COLO668 (cell line): ENCODE results near the gene LMF1.

ENCODE experiments used
- DNase-seq: peaks from one replicate; lab custom pipeline; 2025; ENCODE audit not compliant: unreplicated experiment; lab: John Stamatoyannopoulos, UW

The LMF1 gene

DNA sequence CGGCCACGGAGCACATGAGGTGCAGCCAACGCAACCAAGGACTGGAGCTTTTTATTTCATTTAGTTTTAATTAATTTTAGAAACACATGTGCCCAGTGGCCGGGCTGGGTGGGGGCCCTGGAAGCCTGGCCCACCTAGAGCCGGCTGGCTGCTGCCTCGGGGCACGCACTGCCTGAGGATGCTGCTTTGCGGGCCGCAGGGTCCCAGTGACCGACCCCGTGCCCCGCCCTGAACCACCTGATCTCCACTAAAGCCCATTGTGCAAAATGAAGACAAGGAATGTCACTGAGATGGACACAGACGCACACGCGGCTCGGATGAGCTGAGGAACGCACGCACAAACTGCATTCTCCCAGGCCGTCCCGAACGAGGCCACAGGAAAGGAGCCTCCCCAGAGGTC lies 39.6 kb downstream of the LMF1 start:
- DNase-seq, result no peak

GRCh38 chr16:930511-930910 lies 40.3 kb downstream of the LMF1 start:
- DNase-seq, result no peak

- no peak for DNase-seq
Measured at GRCh38 chr16:930076-930475, 40.7 kb downstream of the LMF1 start.

GRCh38 chr16:929227-930073 lies 41.3 kb downstream of the LMF1 start:
- DNase-seq, result no peak

GRCh38 chr16:928526-928925 lies 42.3 kb downstream of the LMF1 start:
- no peak for DNase-seq

DNA sequence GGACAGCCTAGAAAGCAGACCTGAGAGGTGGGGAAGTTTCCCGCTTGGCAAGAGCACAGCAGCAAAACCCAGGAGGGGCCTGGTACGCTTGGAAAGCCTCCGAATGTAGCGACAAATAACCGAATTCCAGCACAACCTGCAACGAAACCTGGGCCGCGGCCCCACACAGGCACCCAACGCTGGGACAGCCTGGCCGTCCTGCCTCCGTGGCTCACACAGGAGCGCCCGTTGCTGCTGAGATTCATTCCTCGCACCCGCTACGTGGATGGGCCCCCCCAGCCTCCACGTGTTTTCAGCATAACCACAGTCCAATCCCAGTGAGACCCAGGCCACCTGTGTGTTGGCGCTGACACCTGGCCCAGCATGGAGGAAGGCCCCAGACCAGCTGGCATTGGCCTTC lies 42.9 kb downstream of the LMF1 start:
- no peak for DNase-seq

DNA sequence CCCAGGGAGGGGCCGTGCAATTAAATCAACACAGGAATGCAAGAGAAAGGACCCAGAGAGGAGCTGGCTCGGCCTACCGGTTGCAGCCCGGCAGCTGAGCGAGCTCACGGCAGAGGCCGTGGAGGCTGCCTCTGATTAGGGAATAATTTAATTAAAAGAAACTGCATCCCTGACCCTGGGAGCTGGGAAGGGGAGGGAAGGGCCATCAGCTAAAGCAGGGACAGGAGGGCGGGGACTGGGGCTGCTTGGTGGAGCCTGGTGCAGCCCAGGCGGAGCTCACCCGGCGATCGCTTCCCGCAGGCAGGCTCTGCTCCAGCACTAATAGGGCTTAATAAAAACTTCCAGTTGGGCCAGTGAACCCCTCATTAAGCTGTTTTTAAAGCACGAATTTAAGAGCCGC lies 43.4 kb downstream of the LMF1 start:
- DNase-seq, result no peak

GRCh38 chr16:926715-927114 lies 44.1 kb downstream of the LMF1 start:
- no peak for DNase-seq

GRCh38 chr16:924806-925205 lies 46.0 kb downstream of the LMF1 start:
- no peak for DNase-seq

GRCh38 chr16:924063-924462 lies 46.7 kb downstream of the LMF1 start:
- DNase-seq, result no peak

GRCh38 chr16:923184-923583 lies 47.6 kb downstream of the LMF1 start:
- DNase-seq, result no peak

- no peak for DNase-seq
Measured at GRCh38 chr16:922051-922450, 48.7 kb downstream of the LMF1 start.

DNA sequence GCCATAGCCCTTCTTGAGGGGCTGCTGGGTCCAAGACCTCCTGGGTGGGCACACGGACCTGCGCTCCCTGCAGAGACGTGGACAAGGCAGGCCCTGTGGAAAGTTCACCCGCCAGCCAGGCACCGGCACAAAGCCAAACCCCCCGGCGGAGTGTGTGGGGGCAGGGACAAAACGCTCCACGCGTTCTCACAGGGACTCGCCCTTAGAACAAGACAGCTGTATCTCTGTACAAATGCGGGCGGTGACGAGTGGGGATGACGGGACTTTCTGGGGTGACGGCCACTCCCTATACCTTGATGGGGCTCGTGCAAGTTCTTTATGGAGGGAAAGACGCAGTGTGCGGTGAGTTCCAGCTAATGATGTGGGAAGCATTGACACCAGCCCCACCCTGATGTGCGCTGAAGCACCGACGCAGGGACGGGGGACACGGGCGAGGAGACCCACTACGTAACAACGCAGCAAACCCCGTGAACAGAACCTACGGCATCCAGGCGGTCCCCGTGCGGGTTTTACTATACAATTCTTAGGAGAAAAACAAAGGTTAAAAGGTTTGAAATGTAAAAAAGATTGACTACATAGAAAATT lies 49.4 kb downstream of the LMF1 start:
- DNase-seq, result no peak

GRCh38 chr16:920717-921116 lies 50.1 kb downstream of the LMF1 start:
- no peak for DNase-seq

- no peak for DNase-seq
Measured at GRCh38 chr16:920051-920681, 50.6 kb downstream of the LMF1 start.

DNA sequence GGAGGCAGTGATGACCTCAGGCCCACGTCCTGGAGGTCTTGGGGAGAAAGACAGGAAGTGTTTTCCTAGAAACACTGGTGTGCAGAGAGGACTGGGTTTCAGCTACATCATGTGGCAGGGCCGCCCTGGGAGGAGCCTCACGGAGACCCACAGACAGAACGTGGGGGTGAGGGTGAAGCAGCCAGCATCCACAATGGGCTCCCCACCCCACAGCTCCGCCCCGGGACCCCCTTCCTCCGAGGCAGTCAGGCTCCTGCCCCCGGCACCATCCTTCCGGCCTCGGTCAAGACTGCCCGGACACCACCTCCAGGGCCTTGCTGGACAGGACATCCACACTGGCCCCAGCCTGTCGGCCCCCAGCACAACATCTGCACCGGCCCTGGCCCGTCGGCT lies 51.1 kb downstream of the LMF1 start:
- DNase-seq, result no peak

DNA sequence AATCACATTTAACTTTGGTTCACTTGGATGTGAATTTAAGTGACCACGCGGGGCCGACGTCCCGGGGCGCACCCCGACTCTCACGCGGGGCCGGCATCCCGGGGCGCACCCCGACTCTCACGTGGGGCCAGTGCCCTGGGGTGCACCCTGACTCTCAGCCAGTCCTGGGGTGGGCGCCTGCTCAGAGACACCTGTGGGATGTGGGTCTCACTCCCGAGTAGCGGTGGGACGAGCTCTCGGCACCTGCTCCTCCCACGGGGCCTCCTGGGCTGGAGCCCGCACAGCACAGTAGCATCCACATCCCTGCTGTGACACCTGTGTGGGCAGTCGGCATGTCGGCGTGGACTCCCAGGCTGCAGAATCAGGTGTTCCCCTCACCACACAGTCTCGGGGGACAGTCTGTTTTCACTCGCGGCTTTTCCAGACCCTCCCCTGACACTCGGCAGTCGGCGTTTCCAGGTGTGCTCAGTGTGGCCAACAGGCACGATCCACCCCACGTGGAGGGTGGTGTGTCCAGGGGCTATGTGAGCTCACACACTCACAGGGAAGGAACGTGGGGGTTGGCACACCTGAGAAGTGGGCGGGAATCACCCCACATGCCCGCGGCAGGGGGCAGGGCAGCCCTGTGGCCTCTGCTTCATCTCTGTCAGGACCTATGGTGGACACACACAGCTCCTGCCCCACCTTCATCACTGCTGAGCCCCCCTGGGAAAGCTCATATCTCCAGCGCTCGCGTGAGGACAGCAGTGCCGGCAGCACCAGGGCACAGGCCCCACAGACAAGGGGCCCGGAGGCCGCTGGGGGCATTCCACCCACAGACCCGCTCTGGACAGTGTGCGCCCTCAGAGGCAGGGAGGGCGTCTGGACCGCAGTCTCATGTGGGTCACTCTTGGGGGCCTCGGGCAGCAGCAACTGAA lies 51.8 kb downstream of the LMF1 start:
- no peak for DNase-seq

- DNase-seq, result peak; percentile 5
Measured at GRCh38 chr16:918068-918467, 52.7 kb downstream of the LMF1 start.

DNA sequence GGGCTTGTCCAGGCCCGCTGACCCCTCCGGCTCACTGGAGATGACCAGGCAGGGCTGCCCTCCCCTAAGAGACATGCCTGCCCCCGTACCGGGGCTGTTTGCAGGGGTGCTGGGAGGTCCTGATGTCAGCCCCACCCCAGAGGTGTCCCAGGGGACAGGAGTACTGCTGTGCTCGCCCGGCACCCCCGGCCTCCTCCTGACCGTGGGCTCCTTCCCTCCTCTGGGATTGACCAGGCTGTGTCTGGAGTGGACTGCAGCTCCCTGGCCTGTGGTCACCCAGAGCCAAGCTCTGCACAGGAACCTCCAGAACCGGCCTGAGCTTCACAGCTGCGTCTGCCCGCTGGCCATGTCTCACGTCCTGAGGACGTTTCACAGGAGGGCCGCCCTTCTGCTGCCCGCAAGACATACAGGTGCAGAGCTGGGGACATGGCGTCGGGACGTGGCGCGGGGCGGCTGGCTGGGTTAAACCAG lies 53.2 kb downstream of the LMF1 start:
- DNase-seq, result no peak

DNA sequence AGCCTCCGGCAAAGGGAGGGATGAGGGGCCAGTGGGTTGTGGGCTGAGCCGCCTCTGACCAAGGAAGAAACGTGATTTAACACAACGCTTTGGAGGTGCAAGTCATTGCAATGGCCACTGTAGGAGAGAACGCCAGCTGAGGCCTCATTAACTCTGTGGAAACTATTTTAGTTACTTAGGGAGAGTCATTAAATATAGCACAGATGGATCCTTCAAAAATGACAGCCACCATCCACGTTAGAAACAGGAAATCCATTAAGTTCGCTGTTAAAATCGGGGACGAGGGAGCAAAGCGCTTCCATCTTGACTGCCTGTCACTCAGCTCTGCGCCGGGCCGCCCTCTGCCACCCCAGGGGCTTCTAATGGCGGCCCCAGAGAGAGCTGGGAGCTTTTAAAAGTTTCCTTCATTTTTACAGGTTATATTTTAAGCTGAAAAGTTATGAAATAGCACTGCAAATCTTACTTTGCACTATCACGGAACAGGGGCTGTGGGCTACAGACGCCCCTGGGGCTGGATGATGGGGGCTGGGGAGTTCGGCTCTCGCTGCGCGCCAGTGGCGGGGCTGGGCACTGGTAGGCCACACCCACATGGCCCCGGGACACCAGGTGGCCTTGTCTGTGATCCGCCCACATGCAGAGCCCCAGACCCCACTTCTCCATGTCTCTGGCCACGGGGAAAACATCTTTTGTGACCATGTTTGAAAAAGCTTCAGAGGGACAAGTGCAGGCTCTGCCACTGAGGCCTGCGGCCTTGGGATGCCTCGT lies 54.6 kb downstream of the LMF1 start:
- DNase-seq, result no peak
